Stimulated activated CD4-positive, alpha-beta T cell treated with anti-CD3 and anti-CD28 coated beads, Interleukin-15, amount 100 ng/mL, for 48 hours (primary cell): Measurements from ENCODE around the gene RNF141.

Source experiments
- DNase-seq, 2 donors: peaks; one replicate each; pipeline ENCODE4 v3.0.0-alpha.2; 2020; ENCODE audit warnings: low read depth in 2 of 2

RNF141 gene

GRCh38 chr11:10498426-10499250 is 42.3 kb downstream of the RNF141 start:
- no peak for DNase-seq

- DNase-seq, result no peak
Observed at GRCh38 chr11:10498022-10498400, 43.0 kb downstream of the RNF141 start.

GRCh38 chr11:10497371-10498021 is 43.5 kb downstream of the RNF141 start:
- DNase-seq, result no peak

- no peak for DNase-seq
Observed at GRCh38 chr11:10496296-10496936, 44.6 kb downstream of the RNF141 start.

GRCh38 chr11:10495464-10495786 is 45.6 kb downstream of the RNF141 start:
- DNase-seq, result no peak

GRCh38 chr11:10494636-10495463 is 46.1 kb downstream of the RNF141 start:
- DNase-seq, result no peak

GRCh38 chr11:10493041-10493663 is 47.8 kb downstream of the RNF141 start:
- no peak for DNase-seq

GRCh38 chr11:10492084-10492483 is 48.9 kb downstream of the RNF141 start:
- DNase-seq, result no peak

GRCh38 chr11:10490398-10491241 is 50.4 kb downstream of the RNF141 start:
- DNase-seq, result no peak

- no peak for DNase-seq
Observed at GRCh38 chr11:10490032-10490397, 51.0 kb downstream of the RNF141 start.

DNA sequence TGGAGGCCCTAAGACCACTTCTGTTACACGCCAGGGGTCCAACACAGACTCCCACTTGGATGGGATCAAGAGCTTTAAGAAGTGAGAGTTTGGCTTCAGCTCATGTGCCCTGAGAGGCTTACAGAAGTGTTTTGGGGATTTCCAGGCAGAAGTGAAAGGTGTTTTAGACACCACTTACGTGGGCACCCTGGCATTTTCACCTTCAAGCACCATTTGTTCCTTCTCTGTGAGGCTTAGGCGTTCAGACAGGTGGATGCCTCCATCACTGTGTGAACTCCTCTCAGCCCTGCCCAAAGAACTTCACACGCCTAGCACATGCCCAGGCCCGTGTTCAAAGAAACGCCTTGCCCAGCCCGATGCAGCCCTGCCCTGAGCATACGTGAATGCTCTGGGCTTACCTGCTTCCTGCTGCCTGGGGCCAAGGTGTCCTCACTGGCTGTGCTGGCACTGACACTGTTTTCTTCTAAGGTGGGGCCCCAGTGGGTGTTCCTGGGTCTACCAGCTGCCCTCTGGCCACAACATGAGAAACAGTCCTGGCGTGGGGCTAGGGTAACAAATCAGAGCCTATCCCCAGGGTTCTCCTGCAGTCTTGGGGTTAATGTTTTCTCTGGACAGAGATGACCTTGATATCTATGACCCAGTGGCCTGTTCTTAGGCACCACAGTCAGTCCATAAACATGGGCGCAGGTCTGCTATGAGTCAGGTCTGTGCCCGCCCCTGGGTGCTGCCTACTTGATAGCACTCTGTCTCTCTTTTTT is 51.9 kb downstream of the RNF141 start:
- DNase-seq, result no peak

DNA sequence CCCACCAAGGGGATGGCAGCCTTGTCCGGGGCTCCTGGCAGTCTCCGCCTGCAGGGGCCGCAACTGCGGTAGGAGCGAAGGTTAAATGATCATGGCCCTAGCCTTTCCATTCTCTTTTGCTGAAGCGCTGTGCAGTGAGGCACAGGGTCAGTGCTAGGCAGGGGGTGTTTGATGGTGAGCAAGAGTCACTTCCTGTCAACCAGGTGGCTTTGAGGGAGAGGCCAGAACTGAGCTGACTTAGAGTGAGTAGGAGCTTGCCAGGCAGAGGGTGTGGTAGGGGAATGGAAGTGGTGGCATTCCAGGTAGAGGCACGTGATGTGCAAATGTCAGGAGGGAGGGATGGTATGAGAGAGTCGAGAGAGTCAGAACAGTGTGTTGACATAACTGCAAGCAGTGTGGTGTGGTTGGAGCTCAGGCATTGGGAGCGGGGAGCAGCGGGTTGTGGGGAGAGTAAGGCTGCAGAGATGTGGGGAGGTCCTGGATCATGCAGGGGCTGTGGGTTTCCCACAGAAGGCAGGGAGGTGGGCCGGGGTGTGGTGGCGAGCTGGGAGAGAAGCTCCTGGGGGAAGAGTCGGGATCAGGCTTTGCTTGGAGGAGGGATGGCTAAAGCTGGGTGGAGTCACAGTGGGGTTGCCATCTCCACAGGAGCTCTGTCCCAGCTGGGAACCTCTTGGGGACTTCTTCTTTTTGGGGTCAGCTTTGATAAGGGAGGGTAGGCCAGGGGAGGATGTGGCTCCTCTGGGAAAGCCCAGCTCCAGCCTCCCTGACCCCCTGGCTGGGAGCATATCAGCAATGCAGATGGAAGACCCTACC is 52.7 kb downstream of the RNF141 start:
- DNase-seq, result no peak

DNA sequence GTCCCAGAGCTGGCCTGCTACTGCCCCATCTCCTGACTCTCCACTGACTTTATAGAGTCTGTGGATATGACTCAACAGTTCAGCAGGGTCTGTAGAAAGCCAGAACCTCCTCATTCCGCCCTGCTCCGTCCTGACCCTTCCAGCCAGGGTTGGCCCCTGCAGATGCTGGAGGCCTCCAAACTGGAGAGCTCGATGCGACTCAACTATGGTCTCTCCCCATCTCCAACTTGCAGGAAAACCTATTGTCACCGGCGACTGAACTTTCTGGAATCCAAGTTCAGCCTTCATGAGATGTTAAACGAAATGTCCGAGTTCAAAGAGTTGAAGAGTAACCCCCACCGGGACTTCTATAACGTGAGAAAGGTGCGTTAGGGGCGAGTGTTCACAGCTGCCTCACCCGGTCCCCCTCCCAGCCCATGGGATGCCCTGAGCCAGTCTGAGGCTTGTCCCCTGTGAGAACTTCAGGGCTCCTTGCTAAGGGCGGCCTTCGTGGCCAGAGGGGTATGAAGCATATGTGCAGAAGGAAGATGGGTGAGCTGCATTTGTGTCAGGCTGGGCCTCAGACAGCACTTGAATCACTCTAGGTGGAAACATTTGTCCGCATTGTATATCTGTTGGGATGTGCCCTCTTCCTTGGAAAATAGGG is 53.9 kb downstream of the RNF141 start:
- no peak for DNase-seq

DNA sequence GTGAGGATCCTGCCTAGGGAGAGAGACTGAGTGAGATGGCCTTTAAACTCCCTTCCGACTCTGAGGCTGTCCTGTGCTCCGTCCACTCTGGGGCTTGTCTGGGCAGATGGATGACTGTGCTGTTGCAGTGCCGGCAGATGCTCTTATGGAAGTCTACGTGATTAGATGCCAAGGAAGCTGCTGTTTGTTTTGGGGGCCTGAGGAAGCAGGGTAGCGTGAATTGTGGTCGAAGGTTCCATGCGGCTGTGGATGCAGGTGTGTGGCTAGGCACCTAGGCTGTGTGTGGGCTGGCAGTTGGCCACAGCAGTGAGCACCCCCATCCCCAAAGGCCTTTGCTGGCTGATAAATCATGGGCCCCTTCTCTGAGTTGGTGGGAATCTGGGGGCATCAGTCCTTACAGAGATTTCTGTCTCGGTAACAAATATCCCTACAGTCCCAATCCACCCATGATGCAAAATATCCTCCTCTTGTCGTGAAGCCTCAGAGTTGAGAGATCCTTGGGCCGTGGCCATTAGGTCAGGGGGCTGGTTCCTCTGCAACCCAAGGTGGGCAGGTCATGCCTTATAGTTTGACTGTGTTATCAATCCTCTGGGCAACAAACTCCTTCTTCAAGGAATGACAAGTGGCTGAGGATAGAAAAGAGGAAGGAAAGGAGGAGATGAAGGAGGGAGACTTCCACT is 54.7 kb downstream of the RNF141 start:
- no peak for DNase-seq

DNA sequence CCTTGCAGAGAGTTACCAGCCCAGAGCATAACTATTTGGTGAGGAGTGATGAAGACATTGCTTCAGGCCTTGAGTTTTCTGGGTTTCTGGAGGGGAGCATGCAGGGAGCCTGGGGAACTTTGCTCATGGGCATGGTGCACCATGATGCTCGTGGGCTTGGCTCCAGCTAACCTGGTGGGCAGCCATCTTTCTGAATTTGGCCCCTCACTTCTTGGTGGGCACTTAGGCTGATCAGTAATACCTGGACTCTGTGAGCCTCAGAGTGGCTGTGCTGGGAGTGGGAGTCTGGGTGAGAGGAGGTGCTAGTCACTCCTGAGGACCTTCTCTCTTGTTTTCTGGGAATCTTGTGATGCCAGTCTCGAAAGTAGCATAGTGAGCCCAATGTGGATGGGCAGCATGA is 55.3 kb downstream of the RNF141 start:
- no peak for DNase-seq

DNA sequence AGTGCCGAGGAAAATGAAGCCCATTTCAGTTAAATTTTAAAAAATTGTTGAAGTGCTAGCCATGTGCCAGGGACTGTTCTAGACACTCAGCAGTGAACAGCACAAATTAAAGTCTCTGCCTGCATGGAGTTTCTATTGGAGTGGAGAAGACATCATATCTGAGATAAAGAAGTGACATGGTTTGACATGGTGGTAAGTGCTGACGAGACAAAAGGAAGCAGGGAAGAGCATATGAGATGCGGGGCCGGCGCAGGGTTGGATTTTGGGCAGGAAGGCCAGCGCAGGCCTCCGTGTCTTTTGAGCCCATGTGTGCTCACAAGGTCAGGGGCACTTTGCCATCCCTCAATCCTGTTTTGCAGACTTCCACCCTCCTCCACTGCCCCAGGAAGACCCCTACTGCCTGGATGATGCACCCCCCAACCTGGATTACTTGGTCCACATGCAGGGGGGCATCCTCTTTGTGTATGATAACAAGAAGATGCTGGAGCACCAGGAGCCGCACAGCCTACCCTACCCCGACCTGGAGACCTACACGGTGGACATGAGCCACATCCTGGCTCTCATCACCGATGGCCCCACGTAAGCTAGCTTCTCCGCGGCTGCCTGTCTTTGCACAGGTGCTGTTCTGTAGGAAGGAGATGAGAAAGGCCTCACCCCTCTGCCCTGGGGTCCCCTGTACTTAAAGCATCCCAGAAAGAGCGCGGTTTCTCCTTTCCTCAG is 56.4 kb downstream of the RNF141 start:
- no peak for DNase-seq

GRCh38 chr11:10483584-10483983 is 57.4 kb downstream of the RNF141 start:
- DNase-seq, result no peak
